Activated CD8-positive, alpha-beta memory T cell treated with anti-CD3 and anti-CD28 coated beads for 48 hours (primary cell): ENCODE measurements around the gene SPNS3.

Experiments
- DNase-seq, 3 experiments: peaks; one replicate each; pipeline ENCODE4 v3.0.0-alpha.2; 2020; ENCODE audit warnings: low read depth in 2 of 3, low spot score in 2 of 3

Gene SPNS3

GRCh38 chr17:4487820-4488716, 54.3 kb downstream of the SPNS3 start:
- DNase-seq = no peak

- no peak for DNase-seq
Observed at GRCh38 chr17:4488989-4489595, 55.4 kb downstream of the SPNS3 start.

GRCh38 chr17:4490109-4490591, 56.4 kb downstream of the SPNS3 start:
- no peak for DNase-seq

GRCh38 chr17:4490637-4491061, 56.9 kb downstream of the SPNS3 start:
- DNase-seq = no peak

- no peak for DNase-seq
Observed at GRCh38 chr17:4492721-4493561, 59.2 kb downstream of the SPNS3 start.

- no peak for DNase-seq
Observed at GRCh38 chr17:4497101-4497824, 63.5 kb downstream of the SPNS3 start.

- DNase-seq = peak; percentile 16 to 31 (median 29)
Observed at GRCh38 chr17:4498461-4499397, 65.0 kb downstream of the SPNS3 start, which contains the start of gene SPNS2. TSS of gene SPNS2 (plus strand) at chr17:4498881. CDS start at chr17:4499048, 167 bp downstream.

GRCh38 chr17:4499431-4500190, 65.9 kb downstream of the SPNS3 start:
- DNase-seq = no peak

- no peak for DNase-seq
Observed at GRCh38 chr17:4500191-4500571, 66.4 kb downstream of the SPNS3 start.

- DNase-seq = no peak
Observed at GRCh38 chr17:4501295-4501949, 67.7 kb downstream of the SPNS3 start.

- no peak for DNase-seq
Observed at GRCh38 chr17:4502466-4503154, 68.9 kb downstream of the SPNS3 start.

- DNase-seq = no peak
Observed at GRCh38 chr17:4503283-4504025, 69.7 kb downstream of the SPNS3 start.

- DNase-seq = no peak
Observed at GRCh38 chr17:4504188-4504587, 70.4 kb downstream of the SPNS3 start.

- DNase-seq = no peak
Observed at GRCh38 chr17:4505187-4505586, 71.4 kb downstream of the SPNS3 start.

- DNase-seq = no peak
Observed at GRCh38 chr17:4506175-4506813, 72.6 kb downstream of the SPNS3 start.

GRCh38 chr17:4506892-4507291, 73.2 kb downstream of the SPNS3 start:
- no peak for DNase-seq
